Lung (tissue), 12 donors: Measurements from ENCODE around the gene FAT1. TPM values are rescaled to one million over a fixed set of nuclear protein-coding genes. Genes with fewer than 3 reads are reported as not detected.

Source experiments
- ATAC-seq: fragments of 200-7000 bp; cut with Tn5 transposase; one replicate; pipeline ENCODE4 v1.9.1; 2020; ENCODE audit warnings: moderate number of reproducible peaks; ENCODE audit not compliant: insufficient read depth, low FRiP score
- DNase-seq, 3 donors: peaks; one replicate each; pipeline ENCODE4 v3.0.0-alpha.2; 2013 to 2017
- H3K27ac ChIP-seq, 2 donors: one replicate each; pipeline ENCODE4 v1.5.1; 2013; ENCODE audit warnings: mild to moderate bottlenecking in 2 of 2, moderate library complexity in 2 of 2, control low read depth in 1 of 2, inconsistent platforms in 1 of 2, low read depth in 1 of 2, low read length in 1 of 2
- H3K27me3 ChIP-seq, 3 donors: one replicate each; pipeline ENCODE4 v1.5.1; 2013; ENCODE audit warnings: low read length in 2 of 3; ENCODE audit not compliant: control insufficient read depth in 3 of 3, insufficient read depth in 3 of 3
- H3K36me3 ChIP-seq, 4 donors: one replicate each; pipeline ENCODE4 v1.5.1; 2013; ENCODE audit warnings: low read length in 4 of 4, mild to moderate bottlenecking in 1 of 4, moderate library complexity in 1 of 4; ENCODE audit not compliant: control insufficient read depth in 4 of 4, insufficient read depth in 4 of 4
- H3K4me1 ChIP-seq, 5 donors: one replicate each; pipeline ENCODE4 v1.5.1; 2013; ENCODE audit warnings: low read length in 5 of 5, mild to moderate bottlenecking in 2 of 5, moderate library complexity in 1 of 5; ENCODE audit not compliant: control insufficient read depth in 5 of 5, insufficient read depth in 5 of 5
- H3K4me3 ChIP-seq: one replicate; pipeline ENCODE4 v1.5.1; 2013; ENCODE audit warnings: mild to moderate bottlenecking, control low read depth, moderate library complexity
- H3K9ac ChIP-seq, 2 donors: one replicate each; pipeline ENCODE4 v1.5.1; 2013; ENCODE audit warnings: low read length in 2 of 2, control low read depth in 1 of 2; ENCODE audit not compliant: insufficient read depth in 1 of 2
- H3K9me3 ChIP-seq, 4 donors: one replicate each; pipeline ENCODE4 v1.5.1; 2013; ENCODE audit warnings: low read length in 3 of 4, mild to moderate bottlenecking in 1 of 4, moderate library complexity in 1 of 4; ENCODE audit not compliant: control insufficient read depth in 4 of 4, insufficient read depth in 3 of 4
- CTCF ChIP-seq: IDR thresholded peaks from 2 replicates; pipeline ENCODE4 v1.5.1; 2012; ENCODE audit warnings: mild to moderate bottlenecking; ENCODE audit errors: control extremely low read depth, extremely low read depth
- WGBS, 2 donors: extraction: QIAGEN DNeasy Blood & Tissue Kit; methylation state at CpG; one replicate each; pipeline ENCODE4 v1.1.7; 2013; 5-methylcytosine and 5-hydroxymethylcytosine counted together
- polyA plus RNA-seq, 2 donors: library from polyadenylated mRNA; stranded (reverse); fragments of 200-250 nt; gene quantifications; one replicate each; pipeline ENCODE4 v1.2.1, GENCODE V29; 2013
- total RNA-seq, 2 donors: library from RNA; depleted of rRNA in 1 of 2; stranded (reverse); fragments of >200 nt in 1 of 2; gene quantifications; one replicate each; pipeline ENCODE4 v1.2.1, GENCODE V29; 2014 to 2021
- donor health status: control.
- donor health status: control.
- donor health status: Bipolar disorder and iron deficiency.
- donor health status: healthy.
- donor health status: DM: yes; HTN: yes; CAD: no.

Gene FAT1
- total and polyA plus RNA-seq, 4 donors: 19.4 to 318 (median 72.3) TPM

DNA sequence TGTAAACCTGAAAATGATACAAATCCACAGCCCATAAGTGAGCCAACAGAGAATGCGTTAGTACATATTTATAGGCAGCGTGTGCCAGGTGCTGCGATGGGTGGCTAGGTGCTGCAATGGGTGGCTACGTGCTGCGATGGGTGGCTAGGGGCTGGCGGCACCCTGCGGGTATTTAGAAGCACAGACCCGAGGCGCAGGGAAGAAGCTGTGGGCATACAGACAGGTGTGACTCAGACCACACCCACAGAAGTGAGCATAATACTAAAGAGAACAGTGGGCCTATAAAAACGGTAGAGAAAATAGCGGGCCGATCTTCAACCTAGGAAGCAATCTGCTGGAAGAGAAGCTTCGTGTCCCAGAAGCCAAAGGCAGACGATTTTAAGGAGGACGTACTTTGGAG, 81.1 kb downstream of the FAT1 start:
- TF ChIP-seq CTCF: no peak
- H3K9ac ChIP-seq: no peak overlapping the region
- H3K27ac ChIP-seq: no peak overlapping the region
- no peak for ATAC-seq
- no peaks in the 10 kb centered on the region for H3K9me3 ChIP-seq
- WGBS, 2 donors: 93% methylated on average over 15 of the region's 15 CpGs
- H3K4me1 ChIP-seq: peaks cover 0 to 7% (median 0%) of the 10 kb centered on the region in 5 donors
- H3K4me3 ChIP-seq: no peak overlapping the region
- DNase-seq: no peak
- H3K36me3 ChIP-seq: peaks cover 0 to 6% (median 0%) of the 10 kb centered on the region in 4 donors
- no peaks in the 10 kb centered on the region for H3K27me3 ChIP-seq

DNA sequence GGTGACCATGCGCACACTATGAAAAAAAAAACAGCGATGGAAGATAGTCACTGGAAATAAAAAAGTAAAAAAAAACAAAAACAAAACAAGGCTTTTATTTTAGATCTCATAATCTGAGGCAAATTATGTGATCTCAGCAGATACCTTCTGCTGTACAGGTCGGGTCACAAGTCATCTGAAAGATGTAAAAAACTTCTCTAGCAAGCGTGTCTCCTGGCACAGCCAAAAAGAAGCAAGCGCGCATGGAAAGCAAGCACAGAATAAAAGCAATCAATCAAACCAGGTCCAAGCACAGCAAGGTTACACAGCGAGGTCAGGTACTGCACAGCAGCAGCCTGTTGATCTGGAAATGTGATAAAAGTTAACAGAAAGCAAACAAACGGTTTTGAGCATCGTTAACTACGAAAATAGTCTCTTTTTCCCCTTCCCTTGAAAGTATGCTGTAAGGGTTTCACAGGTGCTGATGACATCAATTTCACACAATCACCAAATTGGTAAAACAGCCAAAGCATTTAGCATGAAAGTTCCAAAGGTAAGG, 89.0 kb downstream of the FAT1 start:
- no peak for TF ChIP-seq CTCF
- H3K4me1 ChIP-seq: no peaks in the 10 kb centered on the region
- H3K27me3 ChIP-seq: no peaks in the 10 kb centered on the region
- H3K9me3 ChIP-seq: no peaks in the 10 kb centered on the region
- ATAC-seq (no peak), DNase-seq (no peak)
- peaks cover 6 to 33% (median 18%) of the 10 kb centered on the region in 4 donors for H3K36me3 ChIP-seq
- WGBS, 2 donors: 84 to 95% methylated on average over 10 of the region's 10 CpGs
- no peak overlapping the region for H3K9ac ChIP-seq
- H3K4me3 ChIP-seq: no peak overlapping the region
- H3K27ac ChIP-seq: no peak overlapping the region

- peaks cover 7 to 32% (median 20%) of the 10 kb centered on the region in 4 donors for H3K36me3 ChIP-seq
- ATAC-seq (no peak), DNase-seq (no peak)
- H3K9ac ChIP-seq: no peak overlapping the region
- no peak overlapping the region for H3K27ac ChIP-seq
- no peak overlapping the region for H3K4me3 ChIP-seq
- H3K27me3 ChIP-seq: no peaks in the 10 kb centered on the region
- no peaks in the 10 kb centered on the region for H3K9me3 ChIP-seq
- H3K4me1 ChIP-seq: no peaks in the 10 kb centered on the region
- no peak for TF ChIP-seq CTCF
Measured at GRCh38 chr4:186633844-186634243, 89.8 kb downstream of the FAT1 start.

DNA sequence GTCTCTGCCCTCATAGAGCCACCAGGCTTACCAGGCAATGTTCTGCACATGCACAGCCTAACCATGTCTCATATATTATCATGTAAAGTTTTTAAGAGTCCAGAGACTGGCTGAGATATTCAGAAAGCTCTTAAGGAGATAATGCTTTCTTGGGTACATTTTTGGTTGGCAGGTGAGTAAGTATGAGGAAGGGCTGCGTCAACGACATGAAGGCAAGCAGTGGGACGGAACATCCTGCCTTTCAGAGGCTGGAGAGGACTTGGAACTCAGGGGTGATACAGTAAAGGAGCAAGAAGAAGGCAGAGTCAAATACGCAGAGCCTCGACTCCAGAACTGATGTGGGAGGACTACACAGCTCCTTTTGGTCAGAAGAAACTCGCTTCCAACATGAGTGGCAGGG, 93.5 kb downstream of the FAT1 start:
- Histone ChIP-seq H3K9me3 (no peaks in the 10 kb centered on the region), H3K4me3 (no peak overlapping the region), H3K27ac (no peak overlapping the region), H3K36me3 (peaks cover 9 to 28% (median 20%) of the 10 kb centered on the region in 4 donors), H3K9ac (no peak overlapping the region), H3K4me1 (no peaks in the 10 kb centered on the region), H3K27me3 (no peaks in the 10 kb centered on the region)
- DNase-seq (no peak), ATAC-seq (no peak)
- TF ChIP-seq CTCF: no peak
- 94 to 97% methylated on average over 6 of the region's 6 CpGs for WGBS, 2 donors
